Prostate gland (tissue), 2 donors: ENCODE data around the gene TMTC2. TPM values are rescaled to one million over a fixed set of nuclear protein-coding genes. Genes with fewer than 3 reads are reported as not detected.

Source experiments
- DNase-seq: peaks from one replicate; pipeline ENCODE4 v3.0.0-alpha.2; 2019; ENCODE audit warnings: low spot score
- H3K27ac ChIP-seq, 2 donors: fragments of 200-600 bp; sonication (generic); 2 replicates each; pipeline ENCODE4 v1.5.1; 2017 to 2019
- H3K27me3 ChIP-seq: fragments of 200-600 bp; sonication (generic); replicated peaks from 2 replicates; pipeline ENCODE4 v1.5.1; 2019; ENCODE audit not compliant: insufficient read depth
- H3K36me3 ChIP-seq, 2 donors: fragments of 200-600 bp; sonication (generic); 1 replicate in 1 of 2; 2 replicates in 1 of 2; pipeline versions ENCODE4 v1.5.1 to v1.8.1; 2017 to 2019
- H3K4me1 ChIP-seq: fragments of 200-600 bp; sonication (generic); replicated peaks from 2 replicates; pipeline ENCODE4 v1.5.1; 2019
- H3K4me3 ChIP-seq, 2 donors: fragments of 200-600 bp; sonication (generic); 2 replicates each; pipeline ENCODE4 v1.5.1; 2017 to 2019
- H3K9me3 ChIP-seq: fragments of 200-600 bp; sonication (generic); 2 replicates; pipeline ENCODE4 v1.5.1; 2017
- CTCF ChIP-seq, 4 experiments: fragments of 200-600 bp in 2 of 4; fragments of 450-650 bp in 2 of 4; sonication (generic) in 2 of 4; IDR thresholded peaks; 1 replicate in 3 of 4; 2 replicates in 1 of 4; pipeline ENCODE4 v1.5.1; 2016 to 2019; ENCODE audit warnings: antibody characterized with exemption in 4 of 4, mild to moderate bottlenecking in 2 of 4, moderate library complexity in 2 of 4
- POLR2A ChIP-seq: fragments of 450-650 bp; IDR thresholded peaks from one replicate; pipeline ENCODE4 v1.6.1; 2016; ENCODE audit warnings: antibody characterized with exemption, mild to moderate bottlenecking
- POLR2AphosphoS5 ChIP-seq: sonication (generic); formaldehyde crosslinking; IDR thresholded peaks from one replicate; pipeline ENCODE4 v1.6.1; 2017; ENCODE audit warnings: antibody characterized with exemption
- WGBS: methylation state at CpG from one replicate; pipeline ENCODE4 v1.1.5; 2018; 5-methylcytosine and 5-hydroxymethylcytosine counted together
- intact Hi-C: fragments of 100-400 bp; cut with DNase I; formaldehyde crosslinking; loops from one replicate; pipeline ENCODE4 v1.14.2; 2022
- total RNA-seq, 2 donors: library from RNA; depleted of rRNA; stranded (reverse); fragments of >200 nt; gene quantifications; one replicate each; pipeline ENCODE4 v1.1.0, GENCODE V29; 2016

Gene TMTC2
- total RNA-seq, 2 donors from 2014 or later, result 19.0 to 30.7 TPM

GRCh38 chr12:82952946-82953345 lies 266.2 kb downstream of the TMTC2 start:
- H3K4me1 ChIP-seq, result no peaks in the 10 kb centered on the region
- H3K36me3 ChIP-seq, result no peaks in the 10 kb centered on the region
- intact Hi-C loops, result no loop called here
- no peak overlapping the region for H3K27ac ChIP-seq
- H3K27me3 ChIP-seq, result no peaks in the 10 kb centered on the region
- peak; percentile 15 for DNase-seq
- 51% methylated on average over 3 of the region's 3 CpGs for WGBS
- TF ChIP-seq CTCF (IDR thresholded peaks at IDR 0.05) (no peak), POLR2AphosphoS5 (peak; percentile 12)
- no peaks in the 10 kb centered on the region for H3K9me3 ChIP-seq
- H3K4me3 ChIP-seq, result no peak overlapping the region

DNA sequence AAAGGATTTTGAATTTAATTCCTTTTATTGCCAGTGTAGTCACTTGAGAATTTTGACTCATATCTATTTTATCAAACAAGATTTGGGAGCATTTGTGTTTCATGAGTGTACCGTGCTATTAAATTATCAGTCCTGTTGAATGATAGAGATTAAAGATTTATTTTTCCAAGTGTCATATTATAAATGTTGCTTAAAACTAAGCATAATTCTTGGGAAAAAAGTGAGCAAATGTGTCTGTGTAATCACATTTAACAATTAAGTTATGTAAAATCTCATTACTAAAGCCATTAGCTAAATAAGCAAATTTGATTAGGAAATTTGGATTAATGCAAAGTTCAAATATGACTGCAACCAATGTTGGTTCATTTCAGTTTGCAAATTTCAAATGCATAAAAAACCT lies 266.7 kb downstream of the TMTC2 start:
- intact Hi-C loops, result no loop called here
- no peaks in the 10 kb centered on the region for H3K36me3 ChIP-seq
- DNase-seq, result no peak
- no peak overlapping the region for H3K4me3 ChIP-seq
- no peak overlapping the region for H3K27ac ChIP-seq
- H3K4me1 ChIP-seq, result no peaks in the 10 kb centered on the region
- 65% methylated on average over 1 of the region's 1 CpG for WGBS
- H3K9me3 ChIP-seq, result no peaks in the 10 kb centered on the region
- H3K27me3 ChIP-seq, result no peaks in the 10 kb centered on the region
- no peak for TF ChIP-seq CTCF (IDR thresholded peaks at IDR 0.05)
- TF ChIP-seq POLR2A, result no peak
- no peak for TF ChIP-seq POLR2AphosphoS5

DNA sequence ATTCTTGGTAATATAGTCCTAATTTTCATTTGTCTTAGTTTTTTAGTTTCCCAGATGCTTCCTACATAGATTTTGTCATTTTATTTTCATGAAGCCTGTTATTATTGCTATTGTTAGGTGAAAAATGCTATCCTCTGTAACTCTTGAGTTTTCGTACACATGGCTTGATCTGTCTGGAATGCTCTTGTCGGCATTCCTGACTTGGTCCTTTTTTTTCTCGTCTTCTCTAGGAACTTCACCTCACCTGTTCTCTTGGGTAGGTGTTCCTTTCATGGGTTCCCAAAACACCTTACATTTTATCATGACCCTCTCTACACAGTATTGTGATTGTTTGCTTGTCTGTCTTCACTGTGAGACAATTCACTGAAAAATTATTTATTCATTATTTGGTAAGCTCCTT lies 267.4 kb downstream of the TMTC2 start:
- DNase-seq, result no peak
- no peaks in the 10 kb centered on the region for H3K36me3 ChIP-seq
- intact Hi-C loops, result no loop called here
- 83% methylated on average over 3 of the region's 3 CpGs for WGBS
- H3K27ac ChIP-seq, result no peak overlapping the region
- no peak overlapping the region for H3K4me3 ChIP-seq
- no peaks in the 10 kb centered on the region for H3K9me3 ChIP-seq
- H3K4me1 ChIP-seq, result no peaks in the 10 kb centered on the region
- H3K27me3 ChIP-seq, result no peaks in the 10 kb centered on the region
- TF ChIP-seq POLR2AphosphoS5, result no peak
- TF ChIP-seq POLR2A, result no peak
- TF ChIP-seq CTCF (IDR thresholded peaks at IDR 0.05), result no peak

- Histone ChIP-seq H3K27ac (peak overlapping the region in 1 of 2 donors; percentile 38), H3K4me1 (no peaks in the 10 kb centered on the region), H3K36me3 (no peaks in the 10 kb centered on the region), H3K9me3 (no peaks in the 10 kb centered on the region), H3K27me3 (no peaks in the 10 kb centered on the region), H3K4me3 (no peak overlapping the region)
- no peak for TF ChIP-seq POLR2A
- TF ChIP-seq CTCF (IDR thresholded peaks at IDR 0.05), result no peak
- no peak for TF ChIP-seq POLR2AphosphoS5
- DNase-seq, result no peak
- intact Hi-C loops, result no loop called here
- WGBS, result 73% methylated on average over 2 of the region's 2 CpGs
These were observed 267.9 kb downstream of the TMTC2 start for GRCh38 chr12:82954572-82954971.

DNA sequence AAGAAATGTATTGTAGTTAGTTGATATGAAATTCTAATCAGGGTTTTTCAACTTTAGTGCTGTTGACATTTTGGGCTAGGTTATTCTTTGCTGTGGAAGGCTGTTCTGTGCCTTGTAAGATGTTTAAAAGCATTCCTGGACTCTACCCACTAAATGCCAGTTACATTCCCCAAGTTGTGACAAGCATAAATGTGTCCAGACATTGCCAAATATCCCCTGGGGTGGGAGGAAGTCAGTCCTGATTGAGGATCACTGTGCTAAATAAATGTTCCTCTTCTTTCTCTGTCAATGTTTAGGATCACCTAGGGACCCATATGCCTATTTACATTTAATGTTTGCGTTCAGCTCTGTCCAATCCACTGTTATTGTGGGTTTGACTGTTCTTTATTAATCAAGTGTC lies 268.3 kb downstream of the TMTC2 start:
- Histone ChIP-seq H3K9me3 (no peaks in the 10 kb centered on the region), H3K4me3 (no peak overlapping the region), H3K4me1 (no peaks in the 10 kb centered on the region), H3K36me3 (no peaks in the 10 kb centered on the region), H3K27ac (peak overlapping the region in 1 of 2 donors; percentile 38), H3K27me3 (no peaks in the 10 kb centered on the region)
- DNase-seq, result peak; percentile 36
- WGBS, result 61% methylated on average over 1 of the region's 1 CpG
- intact Hi-C loops, result no loop called here
- TF ChIP-seq CTCF (IDR thresholded peaks at IDR 0.05) (no peak), POLR2A (no peak), POLR2AphosphoS5 (peak; percentile 76)
